ENCODE results near the gene ARHGAP29.

- TF ChIP-seq, protein P1, sequence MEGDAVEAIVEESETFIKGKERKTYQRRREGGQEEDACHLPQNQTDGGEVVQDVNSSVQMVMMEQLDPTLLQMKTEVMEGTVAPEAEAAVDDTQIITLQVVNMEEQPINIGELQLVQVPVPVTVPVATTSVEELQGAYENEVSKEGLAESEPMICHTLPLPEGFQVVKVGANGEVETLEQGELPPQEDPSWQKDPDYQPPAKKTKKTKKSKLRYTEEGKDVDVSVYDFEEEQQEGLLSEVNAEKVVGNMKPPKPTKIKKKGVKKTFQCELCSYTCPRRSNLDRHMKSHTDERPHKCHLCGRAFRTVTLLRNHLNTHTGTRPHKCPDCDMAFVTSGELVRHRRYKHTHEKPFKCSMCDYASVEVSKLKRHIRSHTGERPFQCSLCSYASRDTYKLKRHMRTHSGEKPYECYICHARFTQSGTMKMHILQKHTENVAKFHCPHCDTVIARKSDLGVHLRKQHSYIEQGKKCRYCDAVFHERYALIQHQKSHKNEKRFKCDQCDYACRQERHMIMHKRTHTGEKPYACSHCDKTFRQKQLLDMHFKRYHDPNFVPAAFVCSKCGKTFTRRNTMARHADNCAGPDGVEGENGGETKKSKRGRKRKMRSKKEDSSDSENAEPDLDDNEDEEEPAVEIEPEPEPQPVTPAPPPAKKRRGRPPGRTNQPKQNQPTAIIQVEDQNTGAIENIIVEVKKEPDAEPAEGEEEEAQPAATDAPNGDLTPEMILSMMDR (conservative IDR thresholded peaks at IDR 0.05; ENCODE audit: low read length), result no peak
- no peak for TF ChIP-seq EZH2phosphoT487 (IDR thresholded peaks at IDR 0.05; ENCODE audit: borderline replicate concordance)
Measured at GRCh38 chr1:94202241-94202640, 35.1 kb downstream of the ARHGAP29 start.

Data from Loucy (cell line).